ENCODE results near the gene SIL1. TPM values are rescaled to one million over a fixed set of nuclear protein-coding genes. Genes with fewer than 3 reads are reported as not detected.

Gene SIL1
- total and polyA plus RNA-seq, 2 of the 8 experiments (the other 6 are each of a cell fraction or from before 2014, with no cell fraction given), result 8.3 to 12.8 TPM

DNA sequence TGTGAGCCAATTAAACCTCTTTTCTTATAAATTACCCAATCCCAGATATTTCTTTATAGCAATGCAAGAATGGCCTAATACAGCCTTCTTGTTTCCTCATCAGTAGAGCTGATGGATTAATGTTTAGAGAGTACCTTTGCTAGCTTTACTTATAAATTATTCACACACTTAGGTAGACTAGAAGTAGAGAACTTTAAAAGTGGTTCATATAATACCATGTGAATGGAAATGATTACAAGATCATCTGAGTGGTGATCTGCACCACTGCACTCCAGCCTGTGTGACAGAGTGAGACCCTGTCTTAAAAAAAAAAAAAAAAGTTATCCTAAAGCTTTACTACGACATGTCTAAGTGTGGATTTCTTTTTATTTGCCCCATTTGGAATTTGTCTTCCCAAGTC, 299.9 kb downstream of the SIL1 start:
- Histone ChIP-seq H3K23ac (ENCODE audit: insufficient read length) (no peak overlapping the region), H3K4ac (replicated peaks; ENCODE audit: insufficient read length, low read depth, low read length) (no peak overlapping the region), H2BK20ac (ENCODE audit: low read length) (no peak overlapping the region), H3K9ac (replicated peaks in 1 of 4; ENCODE audit: extremely low read depth in 1 of 4, low read depth in 3 of 4, low read length in 3 of 4) (no peak overlapping the region), H2BK15ac (ENCODE audit: low read length) (no peak overlapping the region), H3K79me2 (ENCODE audit: control insufficient read depth in 1 of 2, insufficient read depth in 2 of 2, low read length in 2 of 2) (no peaks in the 10 kb centered on the region), H3K9me3 (ENCODE audit: insufficient read depth in 2 of 2, low read depth in 1 of 2, low read length in 1 of 2) (no peaks in the 10 kb centered on the region), H4K5ac (ENCODE audit: insufficient read length, low read depth, low read length) (no peak overlapping the region), H3K27ac (ENCODE audit: low read depth, low read length) (no peak overlapping the region), H4K8ac (ENCODE audit: extremely low read depth, insufficient read depth, low read length) (no peak overlapping the region), H2AFZ (ENCODE audit: low read length) (no peak overlapping the region), H3K14ac (ENCODE audit: insufficient read length) (no peak overlapping the region), H4K20me1 (replicated peaks in 1 of 2; ENCODE audit: control insufficient read depth in 1 of 2, insufficient read depth in 2 of 2, low read length in 2 of 2) (no peaks in the 10 kb centered on the region), H2AK5ac (ENCODE audit: low read depth, low read length) (no peak overlapping the region), H3K4me3 (ENCODE audit: extremely low read depth in 1 of 4, insufficient read depth in 2 of 4, low read depth in 3 of 4, low read length in 4 of 4) (no peak overlapping the region), H3K18ac (ENCODE audit: extremely low read depth, low read length) (no peak overlapping the region), H3K4me2 (ENCODE audit: insufficient read depth in 1 of 2, low read depth in 2 of 2, low read length in 2 of 2) (no peak overlapping the region), H2BK12ac (ENCODE audit: low read depth, low read length) (no peak overlapping the region), H3K23me2 (ENCODE audit: low read depth, low read length) (no peaks in the 10 kb centered on the region), H3K4me1 (replicated peaks in 1 of 4; ENCODE audit: control insufficient read depth in 3 of 4, insufficient read depth in 4 of 4, low read length in 3 of 4) (peaks cover 0 to 6% (median 0%) of the 10 kb centered on the region in 4 experiments; a peak in 2 of 7 replicates), H3K56ac (replicated peaks; ENCODE audit: insufficient read length, low read depth, low read length) (no peak overlapping the region), H4K91ac (replicated peaks; ENCODE audit: insufficient read length, low read length) (no peak overlapping the region), H2BK5ac (ENCODE audit: low read depth, low read length) (no peak overlapping the region), H3K27me3 (replicated peaks in 1 of 4; ENCODE audit: control insufficient read depth in 3 of 4, extremely low read depth in 1 of 4, insufficient read depth in 3 of 4, low read length in 3 of 4) (no peaks in the 10 kb centered on the region), H2BK120ac (replicated peaks; ENCODE audit: low read depth, low read length) (no peak overlapping the region), H3K36me3 (ENCODE audit: control insufficient read depth in 2 of 4, insufficient read depth in 4 of 4, low read length in 3 of 4) (peaks cover 0 to 8% (median 3%) of the 10 kb centered on the region in 4 experiments; a peak in 5 of 8 replicates), H3K79me1 (ENCODE audit: low read depth, low read length) (peaks cover under 1% of the 10 kb centered on the region; the same call in 1 of the 2 replicates)
- no peak for FAIRE-seq
- ChIA-PET CTCF (ENCODE audit: partially characterized antibody) (interaction anchor here (0.6 to 1.1 kb wide), 3 partner anchors 12 to 364 kb away, joined by 3 read pairs; no protein-coding TSS in a partner anchor), POLR2A (ENCODE audit: partially characterized antibody) (interaction anchor here (1.2 kb wide), 1 partner anchor 27 kb away, joined by 3 read pairs; no protein-coding TSS in a partner anchor)
- WGBS, 2 experiments (ENCODE audit: extremely low coverage in 1 of 2, insufficient coverage in 1 of 2, insufficient read length in 1 of 2, insufficient replicate concordance in 2 of 2, low coverage in 1 of 2, low lambda C conversion rate in 2 of 2, missing lambda C conversion rate in 1 of 2), result 100% methylated on average over 1 of the region's 1 CpG; no CpG with 5 or more reads in 1 of the 2 experiments
- no peak for DNase-seq (ENCODE audit: low read depth in 1 of 2, low spot score in 2 of 2)
- TF ChIP-seq, protein P1, sequence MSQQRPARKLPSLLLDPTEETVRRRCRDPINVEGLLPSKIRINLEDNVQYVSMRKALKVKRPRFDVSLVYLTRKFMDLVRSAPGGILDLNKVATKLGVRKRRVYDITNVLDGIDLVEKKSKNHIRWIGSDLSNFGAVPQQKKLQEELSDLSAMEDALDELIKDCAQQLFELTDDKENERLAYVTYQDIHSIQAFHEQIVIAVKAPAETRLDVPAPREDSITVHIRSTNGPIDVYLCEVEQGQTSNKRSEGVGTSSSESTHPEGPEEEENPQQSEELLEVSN (IDR thresholded peaks at IDR 0.05), result no peak
- no peak for TF ChIP-seq BRCA1 (IDR thresholded peaks at IDR 0.05; ENCODE audit: low read depth, low read length)
- TF ChIP-seq CTBP2 (IDR thresholded peaks at IDR 0.05; ENCODE audit: borderline replicate concordance, insufficient read depth, insufficient read length, low read length), result no peak
- no peak for TF ChIP-seq PHF8 (conservative IDR thresholded peaks at IDR 0.05; ENCODE audit: low read depth, low read length)
- TF ChIP-seq ZNF274 (IDR thresholded peaks at IDR 0.05; ENCODE audit: borderline replicate concordance, extremely low read depth, low read length), result no peak
- TF ChIP-seq RXRA (IDR thresholded peaks at IDR 0.05; ENCODE audit: insufficient read depth, low read depth, low read length), result no peak
- no peak for TF ChIP-seq CBX8 (IDR thresholded peaks at IDR 0.05; ENCODE audit: borderline replicate concordance, low read depth, low read length)
- no peak for TF ChIP-seq EZH2 (IDR thresholded peaks at IDR 0.05; ENCODE audit: low read depth, low read length, severe bottlenecking)
- no peak for TF ChIP-seq TAF7 (optimal IDR thresholded peaks at IDR 0.05; ENCODE audit: borderline replicate concordance, low read depth, low read length)
- no peak for TF ChIP-seq TCF12 (IDR thresholded peaks at IDR 0.05; ENCODE audit: low read depth, low read length)
- TF ChIP-seq JUN (IDR thresholded peaks at IDR 0.05; ENCODE audit: low read depth, low read length), result no peak
- no peak for TF ChIP-seq SRF (IDR thresholded peaks at IDR 0.05; ENCODE audit: low read depth, low read length)
- TF ChIP-seq SUZ12 (IDR thresholded peaks at IDR 0.05; ENCODE audit: low read length), result no peak
